ENCODE data around the gene ZNF621. TPM values are rescaled to one million over a fixed set of nuclear protein-coding genes. Genes with fewer than 3 reads are reported as not detected.

Gene ZNF621
- total RNA-seq, 1 donor from 2014 or later: 27.0 TPM

DNA sequence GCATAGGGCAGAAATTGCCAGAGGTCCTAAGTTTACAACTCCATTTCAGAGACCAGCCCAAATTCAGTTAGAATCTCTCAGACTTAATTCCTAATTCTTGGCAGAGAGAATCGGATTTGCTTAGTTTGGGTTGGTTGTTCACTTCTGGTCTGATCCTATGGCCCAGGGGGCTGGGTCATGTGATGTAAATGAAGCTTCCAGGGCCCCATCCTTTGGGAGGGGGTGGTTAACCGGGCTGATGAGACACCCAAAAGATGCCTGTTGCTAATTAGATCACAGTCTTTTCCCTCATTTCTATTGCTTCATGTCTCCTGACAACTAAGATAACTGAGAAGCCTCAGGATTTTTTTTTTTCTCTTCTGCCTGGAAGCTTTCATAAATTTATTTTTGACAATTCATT is 30.1 kb upstream of the ZNF621 start:
- H3K9me3 Mint-ChIP-seq (ENCODE audit: low read depth): no peaks in the 10 kb centered on the region
- TF ChIP-seq, protein P1, sequence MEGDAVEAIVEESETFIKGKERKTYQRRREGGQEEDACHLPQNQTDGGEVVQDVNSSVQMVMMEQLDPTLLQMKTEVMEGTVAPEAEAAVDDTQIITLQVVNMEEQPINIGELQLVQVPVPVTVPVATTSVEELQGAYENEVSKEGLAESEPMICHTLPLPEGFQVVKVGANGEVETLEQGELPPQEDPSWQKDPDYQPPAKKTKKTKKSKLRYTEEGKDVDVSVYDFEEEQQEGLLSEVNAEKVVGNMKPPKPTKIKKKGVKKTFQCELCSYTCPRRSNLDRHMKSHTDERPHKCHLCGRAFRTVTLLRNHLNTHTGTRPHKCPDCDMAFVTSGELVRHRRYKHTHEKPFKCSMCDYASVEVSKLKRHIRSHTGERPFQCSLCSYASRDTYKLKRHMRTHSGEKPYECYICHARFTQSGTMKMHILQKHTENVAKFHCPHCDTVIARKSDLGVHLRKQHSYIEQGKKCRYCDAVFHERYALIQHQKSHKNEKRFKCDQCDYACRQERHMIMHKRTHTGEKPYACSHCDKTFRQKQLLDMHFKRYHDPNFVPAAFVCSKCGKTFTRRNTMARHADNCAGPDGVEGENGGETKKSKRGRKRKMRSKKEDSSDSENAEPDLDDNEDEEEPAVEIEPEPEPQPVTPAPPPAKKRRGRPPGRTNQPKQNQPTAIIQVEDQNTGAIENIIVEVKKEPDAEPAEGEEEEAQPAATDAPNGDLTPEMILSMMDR (IDR thresholded peaks at IDR 0.05): no peak
- DNase-seq (ENCODE audit: low spot score): no peak
- H3K27ac Mint-ChIP-seq (ENCODE audit: unreplicated experiment): no peak overlapping the region
- no peaks in the 10 kb centered on the region for H3K4me1 Mint-ChIP-seq (ENCODE audit: low read depth)
- H3K4me3 Mint-ChIP-seq (ENCODE audit: unreplicated experiment): no peak overlapping the region
- H3K36me3 Mint-ChIP-seq (ENCODE audit: low read depth): no peaks in the 10 kb centered on the region
- H3K27me3 Mint-ChIP-seq (ENCODE audit: low read depth): no peaks in the 10 kb centered on the region

DNA sequence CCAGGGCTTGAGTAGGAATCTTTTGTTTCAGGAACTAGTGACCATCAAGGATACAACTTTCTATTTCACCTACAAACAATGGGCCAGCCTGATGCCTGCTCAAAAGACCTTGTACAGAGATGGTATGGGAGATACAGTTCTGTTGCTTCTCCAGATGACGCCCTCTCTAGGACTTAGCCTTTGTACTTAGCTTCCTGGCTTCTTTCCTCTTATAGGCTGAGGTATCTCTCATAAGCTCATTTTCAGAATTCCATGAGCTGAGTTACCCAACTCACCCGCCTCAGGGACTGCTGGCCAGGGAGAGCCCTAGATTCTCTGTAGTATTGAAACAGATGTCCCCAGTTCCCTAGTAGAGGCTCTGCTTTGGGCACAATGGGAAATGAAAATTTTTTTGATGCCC is 27.5 kb upstream of the ZNF621 start:
- no peaks in the 10 kb centered on the region for H3K27me3 Mint-ChIP-seq (ENCODE audit: low read depth)
- no peaks in the 10 kb centered on the region for H3K36me3 Mint-ChIP-seq (ENCODE audit: low read depth)
- no peaks in the 10 kb centered on the region for H3K4me1 Mint-ChIP-seq (ENCODE audit: low read depth)
- no peak for DNase-seq (ENCODE audit: low spot score)
- H3K9me3 Mint-ChIP-seq (ENCODE audit: low read depth): no peaks in the 10 kb centered on the region
- H3K4me3 Mint-ChIP-seq (ENCODE audit: unreplicated experiment): no peak overlapping the region
- no peak overlapping the region for H3K27ac Mint-ChIP-seq (ENCODE audit: unreplicated experiment)
- TF ChIP-seq, protein P1 (IDR thresholded peaks at IDR 0.05): no peak

DNA sequence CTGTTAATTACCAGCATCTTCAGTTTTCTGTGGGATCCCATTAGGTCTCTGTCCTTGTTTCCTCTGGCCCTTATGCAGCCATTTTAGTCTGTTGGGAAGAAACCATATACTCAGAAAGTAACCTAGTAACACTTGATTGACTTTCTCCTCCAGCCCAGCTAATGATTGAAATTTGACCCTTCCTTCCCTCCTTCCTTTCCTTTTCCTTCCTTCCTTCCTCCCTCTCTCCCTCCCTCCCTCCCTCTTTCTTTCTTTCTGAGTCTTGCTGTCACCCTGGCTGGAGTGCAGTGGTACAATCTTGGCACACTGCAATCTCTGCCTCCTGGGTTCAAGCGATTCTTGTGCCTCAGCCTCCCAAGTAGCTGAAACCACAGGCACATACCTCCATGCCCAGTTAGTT is 24.8 kb upstream of the ZNF621 start:
- Mint-ChIP-seq H3K4me1 (ENCODE audit: low read depth) (peaks cover 11% of the 10 kb centered on the region), H3K36me3 (ENCODE audit: low read depth) (no peaks in the 10 kb centered on the region), H3K27me3 (ENCODE audit: low read depth) (no peaks in the 10 kb centered on the region), H3K27ac (ENCODE audit: unreplicated experiment) (no peak overlapping the region), H3K4me3 (ENCODE audit: unreplicated experiment) (no peak overlapping the region), H3K9me3 (ENCODE audit: low read depth) (peaks cover 2% of the 10 kb centered on the region)
- TF ChIP-seq, protein P1 (IDR thresholded peaks at IDR 0.05): no peak
- DNase-seq (ENCODE audit: low spot score): no peak

DNA sequence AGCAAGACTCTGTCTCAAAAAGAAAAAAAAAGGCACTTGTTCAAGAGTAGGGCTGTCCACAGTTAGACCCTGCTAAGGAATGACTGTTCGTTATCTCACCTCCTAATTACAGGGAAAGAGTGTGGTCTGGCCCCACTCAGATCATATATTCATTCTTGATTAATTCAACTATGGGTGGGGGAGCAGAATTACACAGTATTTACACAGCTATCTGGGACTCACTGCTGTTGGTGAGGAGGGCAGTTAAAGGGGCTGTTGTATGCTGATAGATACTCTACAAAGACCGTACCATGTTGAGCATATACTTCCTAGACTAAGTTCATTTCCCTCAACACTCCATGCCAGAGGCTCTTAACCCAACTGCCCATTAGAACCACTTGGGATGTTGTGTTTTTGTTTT is 22.7 kb upstream of the ZNF621 start:
- Mint-ChIP-seq H3K4me3 (ENCODE audit: unreplicated experiment) (no peak overlapping the region), H3K4me1 (ENCODE audit: low read depth) (peaks cover 29% of the 10 kb centered on the region), H3K27me3 (ENCODE audit: low read depth) (no peaks in the 10 kb centered on the region), H3K9me3 (ENCODE audit: low read depth) (peaks cover 2% of the 10 kb centered on the region), H3K27ac (ENCODE audit: unreplicated experiment) (no peak overlapping the region), H3K36me3 (ENCODE audit: low read depth) (no peaks in the 10 kb centered on the region)
- no peak for DNase-seq (ENCODE audit: low spot score)
- TF ChIP-seq, protein P1 (IDR thresholded peaks at IDR 0.05): no peak

DNA sequence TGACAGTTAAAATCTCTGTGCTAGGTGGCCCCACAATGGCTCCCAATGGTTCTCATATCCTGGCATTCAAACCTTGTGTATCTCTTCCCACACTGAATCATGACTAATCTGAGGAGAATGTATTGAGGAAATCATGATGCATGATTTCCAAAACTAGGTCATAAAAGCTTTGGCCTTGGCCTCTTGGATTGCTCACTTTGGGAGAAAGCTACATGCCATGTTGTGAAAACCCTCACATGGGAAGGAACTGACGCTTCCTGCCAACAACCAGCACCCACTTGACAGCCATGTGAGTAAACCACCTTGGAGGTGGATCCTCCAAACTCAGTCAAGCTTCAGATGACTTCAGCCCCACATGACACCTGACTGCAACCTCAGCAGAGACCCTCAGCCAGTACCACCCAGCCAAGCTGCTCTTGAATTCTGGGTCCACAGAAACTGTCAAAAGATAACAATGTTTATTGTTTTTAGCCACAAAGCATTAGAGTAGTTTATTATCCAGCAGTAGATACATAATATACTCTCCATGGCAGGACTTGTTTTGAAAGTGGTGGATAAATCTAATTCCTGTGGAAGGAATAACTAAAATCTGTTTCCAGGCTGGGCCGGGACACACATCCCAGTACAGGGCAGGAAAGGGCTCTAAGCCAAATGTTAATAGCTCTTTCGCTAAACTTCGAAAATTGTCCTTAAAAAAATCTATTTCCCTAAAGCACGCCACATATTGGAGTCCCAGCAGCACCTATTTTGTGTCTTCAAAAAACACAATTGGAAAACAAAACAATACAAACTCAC is 19.9 kb upstream of the ZNF621 start:
- Mint-ChIP-seq H3K36me3 (ENCODE audit: low read depth) (peaks cover 1% of the 10 kb centered on the region), H3K4me3 (ENCODE audit: unreplicated experiment) (peak overlapping the region; percentile 87), H3K9me3 (ENCODE audit: low read depth) (peaks cover 2% of the 10 kb centered on the region), H3K27me3 (ENCODE audit: low read depth) (no peaks in the 10 kb centered on the region), H3K27ac (ENCODE audit: unreplicated experiment) (peak overlapping the region; percentile 87), H3K4me1 (ENCODE audit: low read depth) (peaks cover 29% of the 10 kb centered on the region)
- TF ChIP-seq, protein P1 (IDR thresholded peaks at IDR 0.05): no peak
- DNase-seq (ENCODE audit: low spot score): no peak
